T follicular helper cell (primary cell): ENCODE results near the gene AGT.
"Not testable (repeated sequence)": the region's sequence is repeated elsewhere in the genome, so short reads cannot be mapped to it uniquely, and the experiment has no call there.

Source experiments
- DNase-seq: peaks from one replicate; pipeline ENCODE4 v3.0.0-alpha.2; 2020; ENCODE audit warnings: low read depth

AGT gene

DNA sequence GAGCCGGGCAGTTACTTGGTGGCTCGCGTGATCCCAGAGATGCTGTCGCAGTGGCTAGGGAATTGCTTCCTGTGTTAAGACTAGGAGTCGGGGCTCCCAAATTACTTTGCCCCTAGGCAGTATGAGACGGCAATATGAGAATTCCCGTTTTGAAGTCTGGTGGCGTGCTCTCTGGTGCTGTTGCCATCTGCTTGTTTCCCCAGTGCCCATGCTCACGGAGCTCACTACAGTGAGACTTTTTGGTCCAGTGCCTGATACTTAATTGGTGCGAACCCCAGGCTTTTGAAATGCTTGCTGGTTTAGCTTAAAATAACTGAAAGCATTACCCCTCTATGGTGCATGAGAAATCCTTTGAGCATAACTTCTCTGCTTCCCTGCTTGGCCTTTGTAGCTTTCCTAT lies 22.3 kb downstream of the AGT start:
- DNase-seq = no peak

DNA sequence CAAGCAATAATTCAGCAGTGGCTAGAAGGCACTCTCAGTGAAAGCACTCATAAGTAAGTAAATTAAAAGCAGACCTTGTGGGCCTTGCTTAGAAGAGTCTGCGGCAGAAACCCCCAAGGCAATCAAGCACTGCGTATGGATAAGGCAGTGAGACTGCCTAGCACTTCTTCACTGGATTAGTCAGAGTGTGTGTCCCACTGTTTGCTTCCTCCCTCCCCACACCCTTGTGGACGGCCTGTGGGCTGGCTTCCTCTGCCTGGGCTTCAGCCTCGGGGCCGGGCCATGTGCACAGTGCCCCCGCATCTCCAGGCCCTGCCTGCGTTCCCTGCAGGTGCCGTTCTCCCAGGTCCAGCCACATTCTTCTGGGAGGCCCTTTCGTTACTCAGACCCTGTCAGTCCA lies 23.8 kb downstream of the AGT start:
- DNase-seq = no peak

GRCh38 chr1:230686747-230687146 lies 27.2 kb downstream of the AGT start:
- no peak for DNase-seq

DNA sequence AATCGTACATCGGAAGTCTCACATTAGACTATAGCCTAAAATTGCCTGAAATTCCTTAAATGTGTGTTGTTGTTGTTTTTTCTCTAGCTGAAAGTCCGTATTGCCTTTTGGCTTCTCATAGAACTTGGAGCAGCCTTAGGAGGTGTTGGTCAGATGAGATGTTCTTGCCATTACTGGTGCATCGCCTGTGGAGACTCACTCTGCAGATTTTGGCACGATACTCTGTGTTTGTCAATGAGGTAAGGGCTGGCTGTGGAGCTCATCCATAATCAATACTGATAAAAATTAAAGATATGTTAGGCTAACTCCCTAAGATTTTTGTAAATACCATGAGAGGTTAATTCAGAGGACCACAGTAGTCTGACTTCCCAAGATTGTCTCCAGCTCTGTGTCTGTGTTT lies 28.9 kb downstream of the AGT start:
- DNase-seq = no peak

DNA sequence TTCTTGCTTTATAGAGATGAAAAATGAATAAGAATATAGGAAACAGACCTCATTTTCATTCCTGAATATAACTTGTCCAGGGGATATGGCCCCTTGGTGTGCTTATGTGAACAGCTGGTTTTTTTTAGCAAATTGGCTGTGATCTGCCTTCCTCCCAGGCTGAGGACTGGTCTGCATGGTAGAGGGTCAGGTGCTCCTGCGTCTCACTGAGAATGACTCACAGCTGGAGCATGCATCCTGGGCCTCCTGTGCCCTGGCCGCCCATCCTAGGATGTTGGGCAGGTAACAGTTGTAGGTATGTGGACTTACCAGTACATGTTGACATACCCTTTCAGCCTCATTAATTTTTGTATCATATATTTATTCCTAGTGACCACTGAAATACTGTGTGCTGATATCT lies 29.8 kb downstream of the AGT start:
- DNase-seq = no peak

DNA sequence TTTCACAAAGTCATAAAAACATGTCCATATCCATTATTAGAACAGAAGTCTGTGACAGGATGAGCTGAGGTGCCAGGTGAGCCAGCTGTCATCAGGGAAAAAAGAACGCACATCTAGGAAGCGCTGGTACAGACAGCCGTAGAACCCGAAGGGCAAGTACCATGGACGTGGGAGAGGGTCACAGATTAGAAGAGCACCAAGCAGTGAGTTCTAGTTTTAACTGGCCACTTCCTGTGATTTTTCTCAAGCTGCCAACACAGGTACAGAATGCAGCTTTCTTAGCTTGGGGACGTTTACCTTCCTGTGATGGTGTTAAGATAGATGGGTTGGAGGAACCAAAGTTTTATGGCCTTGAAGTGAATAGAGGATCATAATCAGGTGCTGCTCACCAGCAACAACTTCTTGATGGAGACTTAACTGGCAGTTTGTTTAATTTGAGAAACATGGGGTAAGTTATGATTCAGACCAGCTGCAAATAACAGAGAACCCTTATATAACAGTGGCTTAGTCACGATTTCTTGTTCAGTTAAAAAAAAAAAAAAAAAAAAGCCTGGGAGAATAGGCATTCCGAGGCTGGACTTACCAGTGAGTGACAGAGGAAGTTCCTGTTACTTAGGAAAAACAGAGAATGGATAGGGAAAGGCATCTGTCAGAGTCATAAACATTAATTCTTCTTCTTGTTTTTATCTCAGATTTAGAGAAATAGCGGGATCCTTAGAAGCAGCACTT lies 30.9 kb downstream of the AGT start:
- DNase-seq = no peak

GRCh38 chr1:230682274-230682673 lies 31.6 kb downstream of the AGT start:
- no peak for DNase-seq

- no peak for DNase-seq
Observed at GRCh38 chr1:230681599-230681998, 32.3 kb downstream of the AGT start.

GRCh38 chr1:230680300-230681025 lies 33.5 kb downstream of the AGT start:
- DNase-seq = no peak

- DNase-seq = no peak
Observed at GRCh38 chr1:230679825-230680224, 34.1 kb downstream of the AGT start.

- no peak for DNase-seq
Observed at GRCh38 chr1:230679192-230679591, 34.7 kb downstream of the AGT start.

- DNase-seq = no peak
Observed at GRCh38 chr1:230677200-230677599, 36.7 kb downstream of the AGT start.

DNA sequence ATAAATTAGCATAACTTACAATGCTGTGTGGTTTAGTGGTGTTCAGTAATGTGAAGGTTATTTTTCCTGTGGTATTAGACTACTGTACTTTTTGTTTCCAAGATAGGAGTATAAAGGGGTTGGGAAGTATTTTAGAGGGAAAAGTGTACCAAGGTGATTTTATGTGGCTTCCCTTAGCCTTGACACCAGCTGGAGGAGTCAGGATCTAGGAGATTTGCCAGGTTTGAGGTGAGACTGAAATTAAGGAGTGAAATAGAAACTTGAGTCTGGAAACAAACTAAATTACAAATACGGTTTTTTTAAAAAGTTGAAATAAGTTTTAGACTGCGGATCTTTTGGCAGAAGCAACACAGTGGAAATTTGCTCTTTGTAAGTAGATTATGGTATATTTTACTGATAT lies 39.3 kb downstream of the AGT start:
- no peak for DNase-seq

GRCh38 chr1:230669543-230669942 lies 44.4 kb downstream of the AGT start:
- DNase-seq = no peak

GRCh38 chr1:230668227-230668626 lies 45.7 kb downstream of the AGT start:
- DNase-seq = no peak

DNA sequence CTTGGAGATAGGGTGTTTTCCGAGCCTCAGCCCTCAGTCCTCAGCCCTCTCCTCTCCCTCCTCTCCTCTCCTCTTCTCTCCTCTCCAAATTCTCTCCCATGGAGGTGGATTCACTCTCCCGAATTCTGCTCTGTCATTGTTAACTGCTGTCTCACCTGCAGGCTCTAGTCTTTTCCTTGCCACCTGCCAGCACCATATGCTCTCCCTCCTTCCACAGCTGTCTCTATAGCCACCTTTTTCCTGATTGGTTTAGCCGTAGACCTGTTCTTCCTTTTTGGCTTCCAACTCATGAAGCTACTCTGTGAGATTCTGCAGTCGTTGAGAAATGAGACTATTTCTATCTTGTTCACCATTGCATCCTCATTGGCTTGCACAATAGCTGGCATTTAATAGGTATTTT lies 51.9 kb downstream of the AGT start:
- no peak for DNase-seq

GRCh38 chr1:230658691-230659090 lies 55.2 kb downstream of the AGT start:
- no peak for DNase-seq

GRCh38 chr1:230658103-230658502 lies 55.8 kb downstream of the AGT start:
- DNase-seq = not testable (repeated sequence)

DNA sequence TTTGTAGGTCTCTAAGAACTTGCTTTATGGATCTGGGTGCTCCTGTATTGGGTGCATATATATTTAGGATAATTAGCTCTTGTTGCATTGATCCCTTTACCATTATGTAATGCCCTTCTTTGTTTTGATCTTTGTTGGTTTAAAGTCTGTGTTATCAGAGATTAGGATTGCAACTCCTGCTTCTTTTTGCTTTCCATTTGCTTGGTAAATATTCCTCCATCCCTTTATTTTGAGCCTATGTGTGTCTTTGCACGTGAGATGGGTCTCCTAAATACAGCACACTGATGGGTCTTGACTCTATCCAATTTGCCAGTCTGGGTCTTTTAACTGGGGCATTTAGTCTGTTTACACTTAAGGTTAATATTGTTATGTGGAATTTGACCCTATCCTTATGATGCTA lies 57.2 kb downstream of the AGT start:
- DNase-seq = not testable (repeated sequence)
